Measurements from ENCODE around the gene DNAJC4.

Gene DNAJC4

GRCh38 chr11:64230985-64231365, 627 bp downstream of the DNAJC4 start:
- Histone ChIP-seq H3K27me3 (ENCODE audit: control insufficient read depth, insufficient read depth, low read length) (no peaks in the 10 kb centered on the region), H3K36me3 (ENCODE audit: control insufficient read depth, insufficient read depth, low read length) (no peaks in the 10 kb centered on the region), H3K4me1 (ENCODE audit: control insufficient read depth, insufficient read depth, low read length) (peaks cover 5% of the 10 kb centered on the region; the same call in 1 of the 2 replicates), H3K27ac (ENCODE audit: low read length) (no peak overlapping the region), H3K4me3 (ENCODE audit: low read length) (peak overlapping the region; percentile 46; the same call in 1 of the 2 replicates), H3K9me3 (ENCODE audit: control insufficient read depth, insufficient read depth, low read length) (no peaks in the 10 kb centered on the region)
- DNase-seq (ENCODE audit: low read depth, low spot score) = no peak
- WGBS (ENCODE audit: insufficient coverage, insufficient read length) = no CpG with 5 or more reads among the region's 8 CpGs

DNA sequence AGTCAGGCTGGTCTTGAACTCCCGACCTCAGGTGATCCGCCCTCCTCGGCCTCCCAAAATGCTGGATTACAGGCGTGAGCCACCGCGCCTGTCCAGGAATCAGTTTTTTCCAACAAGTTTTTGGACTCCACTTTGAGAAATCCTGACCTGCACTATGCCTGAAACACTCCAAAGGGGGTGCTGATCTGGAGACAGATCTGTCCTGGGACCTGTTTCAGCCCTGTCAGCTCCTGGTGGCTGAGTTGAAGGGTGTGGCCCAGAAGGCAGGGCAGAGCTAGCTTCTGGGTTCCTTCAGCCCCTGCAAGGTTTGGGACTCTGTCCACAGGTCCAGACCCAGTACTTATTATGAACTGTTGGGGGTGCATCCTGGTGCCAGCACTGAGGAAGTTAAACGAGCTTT, 1.2 kb downstream of the DNAJC4 start:
- Histone ChIP-seq H3K27me3 (ENCODE audit: control insufficient read depth, insufficient read depth, low read length) (no peaks in the 10 kb centered on the region), H3K9me3 (ENCODE audit: control insufficient read depth, insufficient read depth, low read length) (no peaks in the 10 kb centered on the region), H3K36me3 (ENCODE audit: control insufficient read depth, insufficient read depth, low read length) (no peaks in the 10 kb centered on the region), H3K27ac (ENCODE audit: low read length) (no peak overlapping the region), H3K4me1 (ENCODE audit: control insufficient read depth, insufficient read depth, low read length) (peaks cover 5% of the 10 kb centered on the region; the same call in 1 of the 2 replicates), H3K4me3 (ENCODE audit: low read length) (no peak overlapping the region)
- WGBS (ENCODE audit: insufficient coverage, insufficient read length) = no CpG with 5 or more reads among the region's 7 CpGs
- no peak for DNase-seq (ENCODE audit: low read depth, low spot score)

- DNase-seq (ENCODE audit: low read depth, low spot score) = no peak
- peaks cover 2% of the 10 kb centered on the region; the same call in 1 of the 2 replicates for H3K4me1 ChIP-seq (ENCODE audit: control insufficient read depth, insufficient read depth, low read length)
- WGBS (ENCODE audit: insufficient coverage, insufficient read length) = no CpG with 5 or more reads among the region's 15 CpGs
- no peaks in the 10 kb centered on the region for H3K27me3 ChIP-seq (ENCODE audit: control insufficient read depth, insufficient read depth, low read length)
- H3K9me3 ChIP-seq (ENCODE audit: control insufficient read depth, insufficient read depth, low read length) = no peaks in the 10 kb centered on the region
- H3K27ac ChIP-seq (ENCODE audit: low read length) = no peak overlapping the region
- 0 out of 2 replicates have a peak, but pooled peaks cover 1% of the 10 kb centered on the region for H3K36me3 ChIP-seq (ENCODE audit: control insufficient read depth, insufficient read depth, low read length)
- no peak overlapping the region for H3K4me3 ChIP-seq (ENCODE audit: low read length)
Measured at GRCh38 chr11:64232182-64232966, 2.0 kb downstream of the DNAJC4 start.

DNA sequence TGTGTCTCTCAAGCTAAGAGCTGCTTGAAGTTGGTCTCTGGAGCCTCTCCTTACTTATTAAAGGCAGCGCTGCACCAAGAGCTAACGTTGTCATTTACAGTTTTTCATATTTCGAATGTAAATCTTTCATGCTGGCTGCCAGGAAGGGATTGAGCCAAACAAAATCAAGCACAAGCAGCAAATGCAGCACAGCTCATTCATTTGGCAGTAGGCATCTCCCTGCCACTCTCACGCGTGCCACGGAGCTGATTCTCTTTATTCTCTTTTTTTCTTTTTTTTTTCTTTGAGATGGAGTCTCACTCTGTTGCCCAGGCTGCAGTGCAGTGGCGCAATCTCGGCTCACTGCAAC, 2.6 kb downstream of the DNAJC4 start:
- no peak overlapping the region for H3K27ac ChIP-seq (ENCODE audit: low read length)
- H3K36me3 ChIP-seq (ENCODE audit: control insufficient read depth, insufficient read depth, low read length) = 0 out of 2 replicates have a peak, but pooled peaks cover 3% of the 10 kb centered on the region
- H3K4me1 ChIP-seq (ENCODE audit: control insufficient read depth, insufficient read depth, low read length) = peaks cover 2% of the 10 kb centered on the region; the same call in 1 of the 2 replicates
- no peak for DNase-seq (ENCODE audit: low read depth, low spot score)
- H3K4me3 ChIP-seq (ENCODE audit: low read length) = no peak overlapping the region
- no CpG with 5 or more reads among the region's 8 CpGs for WGBS (ENCODE audit: insufficient coverage, insufficient read length)
- H3K27me3 ChIP-seq (ENCODE audit: control insufficient read depth, insufficient read depth, low read length) = no peaks in the 10 kb centered on the region
- no peaks in the 10 kb centered on the region for H3K9me3 ChIP-seq (ENCODE audit: control insufficient read depth, insufficient read depth, low read length)

GRCh38 chr11:64233913-64234586, 3.7 kb downstream of the DNAJC4 start, which contains the start of gene VEGFB:
VEGFB (plus strand) TSS chr11:64234584; CDS start chr11:64234834, 250 bp downstream.
- WGBS (ENCODE audit: insufficient coverage, insufficient read length) = no CpG with 5 or more reads among the region's 62 CpGs
- Histone ChIP-seq H3K9me3 (ENCODE audit: control insufficient read depth, insufficient read depth, low read length) (no peaks in the 10 kb centered on the region), H3K36me3 (ENCODE audit: control insufficient read depth, insufficient read depth, low read length) (peaks cover 7% of the 10 kb centered on the region; the same call in 1 of the 2 replicates), H3K27ac (ENCODE audit: low read length) (no peak within 1 kb of the TSS), H3K4me1 (ENCODE audit: control insufficient read depth, insufficient read depth, low read length) (peaks cover 2% of the 10 kb centered on the region; the same call in 1 of the 2 replicates), H3K27me3 (ENCODE audit: control insufficient read depth, insufficient read depth, low read length) (no peaks in the 10 kb centered on the region), H3K4me3 (ENCODE audit: low read length) (peak within 1 kb of the TSS; percentile 48; the same call in 1 of the 2 replicates)
- DNase-seq (ENCODE audit: low read depth, low spot score) = no peak

- DNase-seq (ENCODE audit: low read depth, low spot score) = no peak
- no CpG with 5 or more reads among the region's 80 CpGs for WGBS (ENCODE audit: insufficient coverage, insufficient read length)
- peaks cover 2% of the 10 kb centered on the region; the same call in 1 of the 2 replicates for H3K4me1 ChIP-seq (ENCODE audit: control insufficient read depth, insufficient read depth, low read length)
Measured at GRCh38 chr11:64234647-64235379, 4.5 kb downstream of the DNAJC4 start.

DNA sequence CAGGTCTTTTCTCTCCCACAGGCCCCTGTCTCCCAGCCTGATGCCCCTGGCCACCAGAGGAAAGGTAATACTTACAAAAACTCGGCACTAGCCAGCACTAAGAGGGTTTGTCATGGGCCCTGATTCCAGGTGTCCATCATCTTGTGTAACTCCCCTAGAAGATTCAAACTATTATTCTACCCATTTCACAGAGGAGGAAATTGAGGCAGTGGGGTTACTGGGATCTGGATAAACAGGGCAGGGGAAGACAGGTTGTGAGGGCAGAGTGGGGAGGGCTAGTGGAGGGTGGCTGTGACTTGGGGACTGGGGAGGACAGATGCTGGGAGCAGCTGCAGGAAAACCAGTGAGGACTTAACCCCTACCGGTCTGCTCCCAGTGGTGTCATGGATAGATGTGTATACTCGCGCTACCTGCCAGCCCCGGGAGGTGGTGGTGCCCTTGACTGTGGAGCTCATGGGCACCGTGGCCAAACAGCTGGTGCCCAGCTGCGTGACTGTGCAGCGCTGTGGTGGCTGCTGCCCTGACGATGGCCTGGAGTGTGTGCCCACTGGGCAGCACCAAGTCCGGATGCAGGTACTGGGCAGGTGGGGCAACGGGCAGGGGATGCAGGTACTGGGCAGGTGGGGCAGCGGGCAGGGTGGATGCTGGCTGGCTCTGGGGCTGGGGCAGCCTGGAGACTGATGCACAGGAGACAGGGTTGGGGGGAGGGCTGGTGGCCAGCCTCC, 5.3 kb downstream of the DNAJC4 start:
- Histone ChIP-seq H3K27ac (ENCODE audit: low read length) (no peak overlapping the region), H3K27me3 (ENCODE audit: control insufficient read depth, insufficient read depth, low read length) (no peaks in the 10 kb centered on the region), H3K9me3 (ENCODE audit: control insufficient read depth, insufficient read depth, low read length) (no peaks in the 10 kb centered on the region), H3K4me3 (ENCODE audit: low read length) (peak overlapping the region; percentile 48; the same call in 1 of the 2 replicates), H3K4me1 (ENCODE audit: control insufficient read depth, insufficient read depth, low read length) (peaks cover 4% of the 10 kb centered on the region; the same call in 1 of the 2 replicates), H3K36me3 (ENCODE audit: control insufficient read depth, insufficient read depth, low read length) (peaks cover 7% of the 10 kb centered on the region; the same call in 1 of the 2 replicates)
- no CpG with 5 or more reads among the region's 12 CpGs for whole genome bisulfite sequencing (ENCODE audit: insufficient coverage, insufficient read length)
- DNase-seq (ENCODE audit: low read depth, low spot score) = no peak

More at GRCh38 chr11:64234647-64235379, 4.5 kb downstream of the DNAJC4 start:
- no peaks in the 10 kb centered on the region for H3K9me3 ChIP-seq (ENCODE audit: control insufficient read depth, insufficient read depth, low read length)
- H3K27me3 ChIP-seq (ENCODE audit: control insufficient read depth, insufficient read depth, low read length) = no peaks in the 10 kb centered on the region
- peak overlapping the region; percentile 48; the same call in 1 of the 2 replicates for H3K4me3 ChIP-seq (ENCODE audit: low read length)
- H3K27ac ChIP-seq (ENCODE audit: low read length) = no peak overlapping the region
- H3K36me3 ChIP-seq (ENCODE audit: control insufficient read depth, insufficient read depth, low read length) = peaks cover 7% of the 10 kb centered on the region; the same call in 1 of the 2 replicates

GRCh38 chr11:64237484-64237951, 7.2 kb downstream of the DNAJC4 start:
- no CpG with 5 or more reads among the region's 12 CpGs for WGBS (ENCODE audit: insufficient coverage, insufficient read length)
- Histone ChIP-seq H3K4me3 (ENCODE audit: low read length) (no peak overlapping the region), H3K27me3 (ENCODE audit: control insufficient read depth, insufficient read depth, low read length) (no peaks in the 10 kb centered on the region), H3K27ac (ENCODE audit: low read length) (no peak overlapping the region), H3K9me3 (ENCODE audit: control insufficient read depth, insufficient read depth, low read length) (no peaks in the 10 kb centered on the region), H3K36me3 (ENCODE audit: control insufficient read depth, insufficient read depth, low read length) (peaks cover 7% of the 10 kb centered on the region; the same call in 1 of the 2 replicates), H3K4me1 (ENCODE audit: control insufficient read depth, insufficient read depth, low read length) (peaks cover 4% of the 10 kb centered on the region; the same call in 1 of the 2 replicates)
- DNase-seq (ENCODE audit: low read depth, low spot score) = no peak

GRCh38 chr11:64238076-64238475, 7.7 kb downstream of the DNAJC4 start:
- Histone ChIP-seq H3K9me3 (ENCODE audit: control insufficient read depth, insufficient read depth, low read length) (no peaks in the 10 kb centered on the region), H3K36me3 (ENCODE audit: control insufficient read depth, insufficient read depth, low read length) (peaks cover 7% of the 10 kb centered on the region; the same call in 1 of the 2 replicates), H3K4me3 (ENCODE audit: low read length) (no peak overlapping the region), H3K27ac (ENCODE audit: low read length) (no peak overlapping the region), H3K4me1 (ENCODE audit: control insufficient read depth, insufficient read depth, low read length) (peaks cover 4% of the 10 kb centered on the region), H3K27me3 (ENCODE audit: control insufficient read depth, insufficient read depth, low read length) (no peaks in the 10 kb centered on the region)
- no CpG with 5 or more reads among the region's 9 CpGs for WGBS (ENCODE audit: insufficient coverage, insufficient read length)
- DNase-seq (ENCODE audit: low read depth, low spot score) = no peak
